Fibroblast of skin of left biceps (primary cell): Measurements from ENCODE around the gene SGPL1.
"Not testable (repeated sequence)": the region's sequence is repeated elsewhere in the genome, so short reads cannot be mapped to it uniquely, and the experiment has no call there.

Source experiments
- DNase-seq, 2 experiments: peaks; one replicate each; pipeline ENCODE4 v3.0.0-alpha.2; 2013; ENCODE audit warnings: low read depth in 2 of 2

SGPL1 gene

DNA sequence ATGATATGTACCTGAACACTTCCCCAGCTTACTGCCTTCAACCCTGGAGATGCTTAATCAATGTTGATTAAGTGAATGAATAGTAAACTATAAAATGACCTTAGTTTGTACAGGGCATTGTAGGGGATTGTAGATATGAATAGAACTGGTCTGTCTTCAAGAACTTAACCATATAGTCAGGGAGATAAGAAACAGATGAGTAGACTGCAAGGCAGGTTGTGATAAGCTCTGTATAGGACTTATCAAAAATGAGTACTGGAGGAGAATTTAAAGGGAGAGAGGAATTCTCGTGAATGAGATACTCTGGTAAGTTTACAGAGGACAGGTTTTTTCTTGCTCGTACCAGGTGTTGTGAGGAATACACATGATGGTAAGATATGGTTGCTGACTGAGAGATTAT lies 27.6 kb downstream of the SGPL1 start:
- no peak for DNase-seq

GRCh38 chr10:70843776-70844489 lies 28.2 kb downstream of the SGPL1 start:
- no peak for DNase-seq

- DNase-seq, result no peak
These were observed 29.5 kb downstream of the SGPL1 start for GRCh38 chr10:70845256-70845655.

DNA sequence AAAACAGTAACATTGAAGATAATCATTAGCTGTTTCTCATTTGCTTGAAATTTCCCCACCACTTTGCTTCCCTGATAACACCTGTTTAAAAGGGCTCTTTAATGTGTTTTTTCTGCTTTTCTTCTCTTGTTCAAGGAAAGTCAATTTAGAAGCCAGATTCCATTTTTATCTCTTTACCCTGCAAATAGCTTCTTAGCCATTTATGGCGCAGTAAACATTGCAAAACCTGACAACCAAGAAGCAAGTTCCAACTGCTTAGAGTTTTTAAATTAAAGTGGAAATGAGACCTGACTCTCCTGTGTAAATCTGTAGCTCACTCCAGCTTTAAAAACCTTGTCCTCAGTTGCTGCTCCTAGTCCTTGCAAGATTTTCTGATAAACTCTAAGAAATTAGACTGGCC lies 30.1 kb downstream of the SGPL1 start:
- DNase-seq, result no peak

DNA sequence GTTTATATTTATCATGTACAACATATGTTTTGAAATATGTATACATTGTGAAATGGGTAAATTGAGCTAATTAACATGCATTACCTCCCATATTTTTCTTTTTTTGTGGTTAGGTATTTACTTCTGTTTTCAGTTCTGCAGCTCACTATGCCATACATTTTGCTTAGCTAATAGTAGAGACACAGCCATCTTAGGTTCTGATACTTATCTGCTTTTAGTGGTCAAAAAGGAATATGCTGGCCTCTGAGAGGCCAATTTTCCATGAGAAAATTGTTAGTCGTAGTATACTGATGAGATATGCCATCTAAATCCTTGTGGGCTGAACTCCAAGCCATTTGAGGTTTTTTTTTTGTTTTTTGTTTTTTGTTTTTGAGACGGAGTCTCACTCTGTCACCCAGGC lies 31.0 kb downstream of the SGPL1 start:
- DNase-seq, result no peak

GRCh38 chr10:70847659-70848360 lies 32.1 kb downstream of the SGPL1 start:
- no peak for DNase-seq

DNA sequence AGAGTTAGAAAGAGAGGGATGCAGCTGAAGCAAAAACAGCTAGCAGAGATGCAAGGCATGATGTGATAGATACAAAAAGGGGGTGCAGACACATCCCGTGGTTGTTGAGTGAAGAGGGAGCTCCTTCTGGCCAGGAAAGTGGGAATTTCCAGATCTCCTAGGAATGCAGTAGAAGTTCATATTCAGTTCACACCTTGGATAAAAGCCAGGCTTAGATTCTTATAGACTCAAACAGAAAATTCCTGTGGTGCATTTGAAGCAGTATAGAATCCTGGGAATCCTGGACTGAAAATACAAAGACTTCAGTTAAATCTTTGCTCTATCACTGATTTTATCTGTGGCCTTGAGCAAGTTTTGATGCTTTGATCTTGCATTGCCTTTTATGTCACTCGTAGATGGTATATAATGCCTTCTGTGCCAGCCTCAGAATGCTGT lies 33.9 kb downstream of the SGPL1 start:
- peak; percentile 91 to 92 for DNase-seq

- no peak for DNase-seq
These were observed 34.3 kb downstream of the SGPL1 start for GRCh38 chr10:70850097-70850496.

DNA sequence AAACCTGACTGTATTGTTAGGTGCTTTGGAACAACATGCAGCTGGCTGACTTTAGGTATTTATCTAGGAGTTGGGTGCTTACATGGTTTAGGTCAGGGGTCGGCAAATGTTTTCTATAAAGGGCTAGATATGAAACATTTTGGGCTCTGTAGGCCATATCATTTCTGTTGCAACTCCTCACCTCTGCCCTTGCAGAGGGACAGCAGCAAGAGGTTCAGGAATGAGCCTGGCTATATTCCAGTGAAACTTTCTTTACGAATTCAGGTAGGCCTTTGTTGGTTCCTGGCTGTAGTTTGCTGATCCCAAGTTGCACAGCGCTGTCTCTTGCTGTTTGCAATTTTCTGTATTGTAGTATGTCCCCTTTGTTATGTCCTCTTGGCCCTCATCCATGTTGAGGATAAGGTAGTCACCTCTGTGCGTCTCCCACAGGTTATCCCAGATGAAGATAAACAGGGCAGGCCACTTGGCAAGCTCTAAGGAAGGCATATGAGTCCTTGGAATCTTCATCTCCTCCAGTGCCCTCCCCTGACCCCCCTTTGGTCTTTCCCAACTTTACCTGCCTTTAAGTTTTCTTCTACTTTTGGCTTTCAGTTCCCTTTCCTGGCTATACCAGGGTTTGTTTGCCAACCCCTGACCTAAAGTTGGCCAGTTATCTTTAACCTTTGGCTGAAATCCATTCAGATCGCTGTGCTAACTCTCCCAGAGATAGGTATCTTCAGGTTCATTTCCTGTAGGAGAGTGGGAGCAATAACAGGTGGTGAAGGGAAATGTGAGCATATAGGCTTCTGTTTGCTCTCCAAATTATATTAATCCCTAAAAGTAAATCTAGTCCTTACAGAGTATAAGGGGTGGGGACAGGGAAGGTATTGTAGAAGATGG lies 36.1 kb downstream of the SGPL1 start:
- no peak for DNase-seq

GRCh38 chr10:70853038-70853437 lies 37.3 kb downstream of the SGPL1 start:
- DNase-seq, result no peak

DNA sequence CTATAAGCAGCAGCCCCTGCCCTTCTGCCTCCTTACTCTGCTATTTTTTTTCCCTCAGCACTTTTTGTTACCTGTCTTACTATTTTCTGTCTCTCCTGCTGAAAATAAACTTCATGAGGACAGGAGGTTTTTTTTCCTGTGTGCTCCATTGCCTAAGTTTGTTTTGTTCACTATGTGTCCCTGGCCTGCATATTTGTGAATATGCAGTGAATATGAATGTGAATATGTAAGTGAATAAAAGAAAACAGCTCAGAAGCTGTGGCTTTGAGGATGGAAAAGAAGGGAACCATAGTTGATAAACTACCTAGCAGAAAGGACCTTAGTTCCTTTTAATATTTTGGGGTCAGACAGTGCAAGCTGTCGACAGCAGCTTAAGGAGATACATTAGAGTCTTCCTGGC lies 37.7 kb downstream of the SGPL1 start:
- DNase-seq, result no peak

GRCh38 chr10:70856454-70856853 lies 40.7 kb downstream of the SGPL1 start:
- DNase-seq, result no peak

DNA sequence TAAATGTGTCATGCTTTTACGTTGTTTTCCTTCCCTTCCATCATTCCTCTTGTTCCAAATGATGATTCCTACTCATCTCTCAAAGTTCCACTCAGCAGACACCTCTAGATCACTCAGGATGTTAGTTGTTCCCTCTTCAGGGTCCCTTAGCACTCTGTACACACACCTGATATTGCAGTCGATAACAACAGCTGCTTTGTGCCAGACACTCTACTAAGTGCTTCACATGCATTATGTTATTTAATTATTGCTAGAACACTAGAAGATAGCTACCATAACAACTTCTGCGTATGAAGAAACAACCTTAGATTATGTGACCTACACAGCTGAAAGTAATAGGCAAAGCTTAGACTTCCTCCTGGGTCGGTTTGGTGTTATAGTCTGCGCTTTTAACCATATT lies 43.0 kb downstream of the SGPL1 start:
- no peak for DNase-seq

DNA sequence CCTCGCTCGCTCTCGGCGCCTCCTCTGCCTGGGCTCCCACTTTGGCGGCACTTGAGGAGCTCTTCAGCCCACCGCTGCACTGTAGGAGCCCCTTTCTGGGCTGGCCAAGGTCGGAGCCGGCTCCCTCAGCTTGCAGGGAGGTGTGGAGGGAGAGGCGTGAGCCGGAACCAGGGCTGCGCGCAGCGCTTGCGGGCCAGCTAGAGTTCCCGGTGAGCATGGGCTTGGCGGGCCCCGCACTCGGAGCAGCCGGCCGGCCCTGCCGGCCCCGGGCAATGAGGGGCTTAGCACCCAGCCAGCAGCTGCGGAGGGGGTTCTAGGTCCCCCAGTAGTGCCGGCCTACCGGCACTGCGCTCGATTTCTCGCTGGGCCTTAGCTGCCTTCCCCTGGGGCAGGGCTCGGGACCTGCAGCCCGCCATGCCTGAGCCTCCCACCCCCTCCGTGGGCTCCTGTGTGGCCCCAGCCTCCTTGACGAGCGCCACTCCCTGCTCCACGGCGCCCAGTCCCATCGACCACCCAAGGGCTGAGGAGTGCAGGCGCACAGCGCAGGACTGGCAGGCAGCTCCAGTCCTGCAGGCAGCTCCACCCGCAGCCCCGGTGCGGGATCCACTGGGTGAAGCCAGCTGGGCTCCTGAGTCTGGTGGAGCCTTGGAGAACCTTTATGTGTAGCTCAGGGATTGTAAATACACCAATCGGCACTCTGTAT lies 45.9 kb downstream of the SGPL1 start:
- DNase-seq, result not testable (repeated sequence)

- no peak for DNase-seq
These were observed 47.9 kb downstream of the SGPL1 start for GRCh38 chr10:70863470-70864160.

- DNase-seq, result no peak
These were observed 49.2 kb downstream of the SGPL1 start for GRCh38 chr10:70864935-70865334.

- no peak for DNase-seq
These were observed 50.7 kb downstream of the SGPL1 start for GRCh38 chr10:70866424-70866823.

- no peak for DNase-seq
These were observed 56.5 kb downstream of the SGPL1 start for GRCh38 chr10:70872291-70872690.

- DNase-seq, result no peak
These were observed 58.3 kb downstream of the SGPL1 start for GRCh38 chr10:70874061-70874460.

DNA sequence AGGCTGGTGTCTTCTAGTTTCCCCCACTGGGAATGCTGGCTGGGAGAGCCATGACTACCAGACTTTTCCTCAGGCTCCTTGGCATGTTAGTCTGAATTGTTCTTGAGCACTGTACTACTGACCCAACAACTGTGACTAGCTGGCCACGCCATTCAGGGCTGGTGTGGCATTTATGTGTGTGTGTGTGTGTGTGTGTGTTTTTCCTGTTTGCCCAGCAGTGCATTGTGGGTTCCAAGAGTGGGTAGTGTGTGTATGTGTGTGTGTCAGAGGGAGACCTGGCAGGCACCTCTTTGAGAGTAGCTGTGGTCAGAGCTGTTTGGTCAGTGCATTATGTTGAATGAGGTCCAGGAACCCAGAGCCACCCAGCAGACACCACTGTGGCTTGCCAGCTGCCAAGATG lies 63.5 kb downstream of the SGPL1 start:
- DNase-seq, result no peak

GRCh38 chr10:70880077-70880534 lies 64.4 kb downstream of the SGPL1 start:
- DNase-seq, result peak in 1 of 2 experiments; percentile 32
